HG03066 (cell line): ENCODE data around the gene MAP2.

Experiments used
- ATAC-seq: cut with Tn5 transposase; IDR thresholded peaks from one replicate; pipeline ENCODE4 v1.9.1; 2021; ENCODE audit warnings: low read depth; ENCODE audit not compliant: unreplicated experiment

The MAP2 gene

GRCh38 chr2:209773377-209773776 is 349.5 kb downstream of the MAP2 start:
- no peak for ATAC-seq
